ENCODE results near the gene CLPTM1L.

DNA sequence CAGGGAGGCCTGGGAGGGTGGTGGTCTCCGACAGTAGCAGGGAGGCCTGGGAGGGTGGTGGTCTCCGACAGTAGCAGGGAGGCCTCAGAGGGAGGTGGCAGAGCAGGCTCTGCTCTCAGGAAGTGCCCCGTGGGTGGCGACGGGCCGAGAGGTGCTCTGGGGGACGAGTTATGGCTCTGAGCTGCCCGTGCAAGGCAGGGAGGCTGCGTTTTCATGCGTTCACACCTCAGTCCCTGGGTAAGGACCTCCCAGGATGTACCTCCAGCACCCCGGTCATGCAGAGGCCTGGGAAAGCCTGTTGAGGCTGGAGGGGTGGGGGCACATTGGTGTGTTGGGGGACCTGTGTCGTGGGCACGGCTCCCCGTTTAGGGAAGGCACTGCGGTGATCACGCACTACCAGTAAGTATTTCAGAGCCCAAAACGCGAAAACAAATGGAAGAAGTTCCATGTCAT, 37.4 kb upstream of the CLPTM1L start:
- TF ChIP-seq, protein P1, sequence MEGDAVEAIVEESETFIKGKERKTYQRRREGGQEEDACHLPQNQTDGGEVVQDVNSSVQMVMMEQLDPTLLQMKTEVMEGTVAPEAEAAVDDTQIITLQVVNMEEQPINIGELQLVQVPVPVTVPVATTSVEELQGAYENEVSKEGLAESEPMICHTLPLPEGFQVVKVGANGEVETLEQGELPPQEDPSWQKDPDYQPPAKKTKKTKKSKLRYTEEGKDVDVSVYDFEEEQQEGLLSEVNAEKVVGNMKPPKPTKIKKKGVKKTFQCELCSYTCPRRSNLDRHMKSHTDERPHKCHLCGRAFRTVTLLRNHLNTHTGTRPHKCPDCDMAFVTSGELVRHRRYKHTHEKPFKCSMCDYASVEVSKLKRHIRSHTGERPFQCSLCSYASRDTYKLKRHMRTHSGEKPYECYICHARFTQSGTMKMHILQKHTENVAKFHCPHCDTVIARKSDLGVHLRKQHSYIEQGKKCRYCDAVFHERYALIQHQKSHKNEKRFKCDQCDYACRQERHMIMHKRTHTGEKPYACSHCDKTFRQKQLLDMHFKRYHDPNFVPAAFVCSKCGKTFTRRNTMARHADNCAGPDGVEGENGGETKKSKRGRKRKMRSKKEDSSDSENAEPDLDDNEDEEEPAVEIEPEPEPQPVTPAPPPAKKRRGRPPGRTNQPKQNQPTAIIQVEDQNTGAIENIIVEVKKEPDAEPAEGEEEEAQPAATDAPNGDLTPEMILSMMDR (IDR thresholded peaks at IDR 0.05; ENCODE audit: insufficient read depth, low read depth, low read length): no peak
- no peak for TF ChIP-seq EZH2 (IDR thresholded peaks at IDR 0.05; ENCODE audit: insufficient read depth, low read length)

All from astrocyte (in vitro differentiated cells and primary cell).